Lower leg skin (tissue), 4 donors: ENCODE measurements around the gene DENND6A. TPM values are rescaled to one million over a fixed set of nuclear protein-coding genes. Genes with fewer than 3 reads are reported as not detected.
"Not testable (repeated sequence)": the region's sequence is repeated elsewhere in the genome, so short reads cannot be mapped to it uniquely, and the experiment has no call there.

Experiments used
- DNase-seq, 2 donors: peaks; one replicate each; pipeline ENCODE4 v3.0.0-alpha.2; 2019; ENCODE audit warnings: low spot score in 2 of 2
- H3K4me3 ChIP-seq: fragments of 200-600 bp; sonication (generic); 2 replicates; pipeline ENCODE4 v1.5.1; 2017; ENCODE audit warnings: mild to moderate bottlenecking, low read depth; ENCODE audit not compliant: poor library complexity, severe bottlenecking
- CTCF ChIP-seq, 3 donors: fragments of 450-650 bp; IDR thresholded peaks; one replicate each; pipeline ENCODE4 v1.5.1; 2016; ENCODE audit warnings: antibody characterized with exemption in 3 of 3, mild to moderate bottlenecking in 3 of 3, moderate library complexity in 2 of 3
- POLR2A ChIP-seq, 2 donors: fragments of 450-650 bp; IDR thresholded peaks; one replicate each; pipeline ENCODE4 v1.6.1; 2016 to 2017; ENCODE audit warnings: antibody characterized with exemption in 2 of 2, mild to moderate bottlenecking in 1 of 2, moderate library complexity in 1 of 2
- WGBS, 2 donors: methylation state at CpG; one replicate each; pipeline ENCODE4 v1.1.5; 2018; 5-methylcytosine and 5-hydroxymethylcytosine counted together
- intact Hi-C: fragments of 100-400 bp; cut with DNase I; formaldehyde crosslinking; loops from one replicate; pipeline ENCODE4 v1.15.0; 2023; ENCODE audit warnings: low total_unique reads
- total RNA-seq, 4 donors: library from RNA; depleted of rRNA; stranded (reverse); fragments of >200 nt; gene quantifications; one replicate each; pipeline ENCODE4 v1.1.0, GENCODE V29; 2016

The DENND6A gene
- total RNA-seq, 4 donors from 2014 or later: 16.1 to 38.2 (median 24.7) TPM

DNA sequence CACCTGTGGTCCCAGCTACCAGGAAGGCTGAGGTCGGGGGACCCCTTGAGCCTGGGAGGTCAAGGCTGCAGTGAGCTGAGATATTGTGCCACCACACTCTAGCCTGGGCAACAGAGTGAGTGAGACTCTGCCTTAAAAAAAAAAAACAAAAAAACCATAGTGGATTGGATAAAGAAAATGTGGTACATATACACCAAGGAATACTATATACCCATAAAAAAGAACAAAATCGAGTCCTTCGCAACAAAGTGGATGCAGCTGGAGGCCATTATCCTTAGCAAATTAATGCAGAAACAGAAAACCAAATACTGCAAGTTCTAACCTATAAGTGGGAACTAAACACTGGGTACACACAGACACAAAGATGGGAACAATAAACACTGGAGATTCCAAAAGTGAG, 75.1 kb downstream of the DENND6A start:
- H3K4me3 ChIP-seq: no peak overlapping the region
- 92 to 97% methylated on average over 3 of the region's 3 CpGs for WGBS, 2 donors
- intact Hi-C loops: no loop called here
- no peak for TF ChIP-seq POLR2A (IDR thresholded peaks at IDR 0.05)
- no peak for TF ChIP-seq CTCF (IDR thresholded peaks at IDR 0.05)
- DNase-seq: no peak

DNA sequence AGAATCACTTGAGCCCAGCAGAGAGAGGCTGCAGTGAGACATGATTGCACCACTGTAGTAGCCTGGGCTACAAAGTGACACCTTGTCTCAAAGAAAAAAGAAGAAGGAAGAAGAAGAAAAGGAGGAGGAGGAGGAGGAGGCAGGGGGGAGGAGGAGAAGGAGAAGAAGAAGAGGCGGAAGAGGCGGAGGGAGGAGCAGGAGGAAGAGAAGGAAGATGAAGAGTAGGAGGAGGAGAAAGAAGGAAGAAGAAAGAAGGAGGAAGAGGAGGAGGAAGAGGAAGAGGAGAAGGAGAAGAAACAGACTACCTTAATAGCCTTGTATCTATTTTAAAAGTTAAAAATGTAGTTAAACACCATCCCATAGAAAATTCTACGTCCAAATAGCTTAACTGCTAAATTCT, 76.6 kb downstream of the DENND6A start:
- TF ChIP-seq CTCF (IDR thresholded peaks at IDR 0.05) (no peak), POLR2A (IDR thresholded peaks at IDR 0.05) (no peak)
- intact Hi-C loops: no loop called here
- H3K4me3 ChIP-seq: no peak overlapping the region
- no peak for DNase-seq
- 57 to 86% methylated on average over 3 of the region's 3 CpGs for WGBS, 2 donors

GRCh38 chr3:57611870-57612269, 81.0 kb downstream of the DENND6A start:
- intact Hi-C loops, H3K4me3 ChIP-seq: not testable (repeated sequence)
- WGBS, 2 donors: 96 to 98% methylated on average over 5 of the region's 5 CpGs

DNA sequence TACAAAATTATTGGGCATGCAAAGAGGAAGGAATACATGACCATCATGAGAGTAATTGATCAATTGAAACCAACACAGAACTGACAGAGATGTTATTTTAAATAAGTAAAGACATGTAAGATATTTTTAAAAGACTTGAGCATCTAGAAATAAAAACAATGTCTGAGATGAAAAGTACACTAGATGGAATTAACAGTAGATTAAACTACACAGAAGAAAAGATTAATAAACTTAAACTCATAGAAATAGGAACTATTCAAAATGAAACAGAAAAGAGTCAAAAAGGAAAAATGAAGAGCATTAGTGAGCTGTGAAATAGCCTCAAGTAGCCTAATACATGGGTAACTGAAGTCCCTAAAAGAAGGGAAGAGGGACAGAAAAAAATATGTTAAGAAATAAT, 87.2 kb downstream of the DENND6A start:
- no peak for TF ChIP-seq CTCF (IDR thresholded peaks at IDR 0.05)
- no peak for TF ChIP-seq POLR2A (IDR thresholded peaks at IDR 0.05)
- intact Hi-C loops: no loop called here
- no peak overlapping the region for H3K4me3 ChIP-seq
- no peak for DNase-seq

More at GRCh38 chr3:57611870-57612269, 81.0 kb downstream of the DENND6A start:
- not testable (repeated sequence) for DNase-seq

- DNase-seq: no peak
- intact Hi-C loops: no loop called here
- H3K4me3 ChIP-seq: no peak overlapping the region
- WGBS, 2 donors: 86 to 92% methylated on average over 2 of the region's 2 CpGs
- no peak for TF ChIP-seq CTCF (IDR thresholded peaks at IDR 0.05)
- TF ChIP-seq POLR2A (IDR thresholded peaks at IDR 0.05): no peak
Measured at GRCh38 chr3:57604971-57605370, 87.9 kb downstream of the DENND6A start.

- no peak for TF ChIP-seq POLR2A (IDR thresholded peaks at IDR 0.05)
- no peak for TF ChIP-seq CTCF (IDR thresholded peaks at IDR 0.05)
- intact Hi-C loops: no loop called here
- no peak for DNase-seq
- H3K4me3 ChIP-seq: no peak overlapping the region
- WGBS, 2 donors: 96 to 100% methylated on average over 2 of the region's 2 CpGs
Measured at GRCh38 chr3:57600195-57600594, 92.7 kb downstream of the DENND6A start.
